ENCODE results near the gene TNFSF18. TPM values are rescaled to one million over a fixed set of nuclear protein-coding genes. Genes with fewer than 3 reads are reported as not detected.

The TNFSF18 gene
- total RNA-seq (2022; extraction: Qiagen RNA extraction; ENCODE audit: low read depth) = not detected in 5 replicates

GRCh38 chr1:173050865-173051264 lies at the start of gene TNFSF18:
Gene TNFSF18 (minus strand): TSS chr1:173050941. CDS start chr1:173050896, 45 bp downstream.

Other genes starting within 250 kb of the TNFSF18 start
- gene TNFSF4, start 156.4 kb upstream of the TNFSF18 start, total RNA-seq (2022; extraction: Qiagen RNA extraction; ENCODE audit: low read depth) = 0.06 to 0.09 TPM (median 0.09 TPM) in 4 of 5 replicates, not detected in the other

Data from A549 treated with GW870086 at 1 μM for 4 hours (cell line).